Esophagus muscularis mucosa (tissue), 4 donors: ENCODE data around the gene EFCAB8.

Experiments
- CTCF ChIP-seq, 3 experiments: fragments of 200-600 bp in 2 of 3; fragments of 450-650 bp in 1 of 3; sonication (generic) in 2 of 3; IDR thresholded peaks; one replicate each; pipeline ENCODE4 v1.5.1; 2017 to 2019; ENCODE audit warnings: antibody characterized with exemption in 3 of 3, mild to moderate bottlenecking in 2 of 3, moderate library complexity in 1 of 3
- EP300 ChIP-seq: sonication (generic); formaldehyde crosslinking; IDR thresholded peaks from one replicate; pipeline ENCODE4 v1.6.1; 2017; ENCODE audit warnings: antibody characterized with exemption
- POLR2A ChIP-seq: fragments of 450-650 bp; IDR thresholded peaks from one replicate; pipeline ENCODE4 v1.6.1; 2017; ENCODE audit warnings: antibody characterized with exemption, moderate library complexity, mild to moderate bottlenecking, low read depth
- POLR2AphosphoS5 ChIP-seq, 2 donors: sonication (generic); formaldehyde crosslinking; IDR thresholded peaks; one replicate each; pipeline ENCODE4 v1.6.1; 2017; ENCODE audit warnings: antibody characterized with exemption in 2 of 2

- TF ChIP-seq CTCF (IDR thresholded peaks at IDR 0.05) (no peak), EP300 (no peak), POLR2A (no peak), POLR2AphosphoS5 (IDR thresholded peaks at IDR 0.05) (no peak)
Measured at GRCh38 chr20:32982617-32983458, 124.1 kb downstream of the EFCAB8 start.
